Subcutaneous adipose tissue (tissue), 4 donors: Measurements from ENCODE around the gene KDM5B. TPM values are rescaled to one million over a fixed set of nuclear protein-coding genes. Genes with fewer than 3 reads are reported as not detected.

Experiments used
- total RNA-seq, 4 donors: library from RNA; depleted of rRNA; stranded (reverse); fragments of >200 nt; gene quantifications; one replicate each; pipeline ENCODE4 v1.1.0, GENCODE V29; 2016
- TF ChIP-seq, protein P1 (sequence below): fragments of 450-650 bp; IDR thresholded peaks from one replicate; pipeline ENCODE4 v1.5.1; 2016; ENCODE audit warnings: low read depth, mild to moderate bottlenecking, control low read depth, antibody characterized with exemption, moderate library complexity

KDM5B gene
- total RNA-seq, 4 donors from 2014 or later: 37.8 to 62.2 (median 48.2) TPM

GRCh38 chr1:202685641-202686040 is 122.6 kb downstream of the KDM5B start:
- TF ChIP-seq, protein P1, sequence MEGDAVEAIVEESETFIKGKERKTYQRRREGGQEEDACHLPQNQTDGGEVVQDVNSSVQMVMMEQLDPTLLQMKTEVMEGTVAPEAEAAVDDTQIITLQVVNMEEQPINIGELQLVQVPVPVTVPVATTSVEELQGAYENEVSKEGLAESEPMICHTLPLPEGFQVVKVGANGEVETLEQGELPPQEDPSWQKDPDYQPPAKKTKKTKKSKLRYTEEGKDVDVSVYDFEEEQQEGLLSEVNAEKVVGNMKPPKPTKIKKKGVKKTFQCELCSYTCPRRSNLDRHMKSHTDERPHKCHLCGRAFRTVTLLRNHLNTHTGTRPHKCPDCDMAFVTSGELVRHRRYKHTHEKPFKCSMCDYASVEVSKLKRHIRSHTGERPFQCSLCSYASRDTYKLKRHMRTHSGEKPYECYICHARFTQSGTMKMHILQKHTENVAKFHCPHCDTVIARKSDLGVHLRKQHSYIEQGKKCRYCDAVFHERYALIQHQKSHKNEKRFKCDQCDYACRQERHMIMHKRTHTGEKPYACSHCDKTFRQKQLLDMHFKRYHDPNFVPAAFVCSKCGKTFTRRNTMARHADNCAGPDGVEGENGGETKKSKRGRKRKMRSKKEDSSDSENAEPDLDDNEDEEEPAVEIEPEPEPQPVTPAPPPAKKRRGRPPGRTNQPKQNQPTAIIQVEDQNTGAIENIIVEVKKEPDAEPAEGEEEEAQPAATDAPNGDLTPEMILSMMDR: no peak

DNA sequence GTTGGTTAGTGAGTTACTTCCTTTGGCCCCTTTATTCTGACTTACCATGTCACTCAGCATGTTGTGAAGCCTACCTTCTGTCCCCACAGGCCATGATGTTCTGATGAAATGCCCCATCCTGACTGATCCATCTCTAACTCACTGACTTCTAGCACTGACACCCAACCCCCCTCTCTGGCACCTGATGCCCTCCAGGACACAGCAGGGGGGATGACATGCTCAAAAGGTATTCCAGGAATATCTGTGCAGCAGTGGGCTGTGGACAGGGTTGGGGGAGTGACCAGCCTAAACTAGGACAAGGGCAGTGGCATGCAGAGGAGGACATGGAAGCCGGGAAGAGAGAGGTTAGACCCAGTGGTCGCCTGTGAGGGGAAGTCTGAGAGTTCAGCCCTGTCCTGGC is 123.5 kb downstream of the KDM5B start:
- TF ChIP-seq, protein P1: no peak

GRCh38 chr1:202683029-202683428 is 125.2 kb downstream of the KDM5B start:
- TF ChIP-seq, protein P1: no peak

- TF ChIP-seq, protein P1: no peak
Measured at GRCh38 chr1:202682477-202682876, 125.7 kb downstream of the KDM5B start.

DNA sequence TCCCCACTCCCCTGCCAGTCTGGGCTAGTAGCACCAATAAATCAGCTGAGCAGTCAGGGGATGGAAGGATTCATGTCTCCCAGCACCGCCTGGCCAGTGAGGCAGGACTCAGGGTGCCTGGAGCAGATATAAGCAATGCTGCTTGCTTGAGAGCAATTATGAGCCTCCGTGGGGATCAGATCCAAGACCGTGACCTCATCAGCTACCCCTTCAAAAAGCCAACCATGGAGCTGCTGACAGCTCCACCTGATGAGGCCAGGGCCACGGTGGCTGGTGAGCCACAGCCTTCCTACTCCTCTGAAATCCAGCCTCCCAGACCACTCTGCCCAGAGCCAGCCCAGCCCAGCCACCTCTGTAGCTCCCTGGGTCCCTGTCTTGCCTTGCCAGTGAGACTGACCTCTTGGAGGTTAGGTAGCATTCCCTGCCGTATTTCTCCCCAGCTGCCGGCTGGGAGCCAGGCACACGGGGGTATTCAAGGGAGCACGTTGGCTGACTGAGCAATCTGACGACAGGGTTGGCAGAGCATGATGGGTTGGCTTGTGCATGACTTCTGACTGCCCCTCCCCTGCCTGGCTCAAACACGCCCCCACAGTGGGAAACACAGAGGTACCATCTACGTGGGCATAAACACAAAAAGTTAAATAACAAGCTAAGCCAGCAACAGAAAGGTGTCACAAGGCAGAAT is 126.3 kb downstream of the KDM5B start:
- TF ChIP-seq, protein P1: no peak

GRCh38 chr1:202680586-202681352 is 127.5 kb downstream of the KDM5B start:
- TF ChIP-seq, protein P1: no peak

DNA sequence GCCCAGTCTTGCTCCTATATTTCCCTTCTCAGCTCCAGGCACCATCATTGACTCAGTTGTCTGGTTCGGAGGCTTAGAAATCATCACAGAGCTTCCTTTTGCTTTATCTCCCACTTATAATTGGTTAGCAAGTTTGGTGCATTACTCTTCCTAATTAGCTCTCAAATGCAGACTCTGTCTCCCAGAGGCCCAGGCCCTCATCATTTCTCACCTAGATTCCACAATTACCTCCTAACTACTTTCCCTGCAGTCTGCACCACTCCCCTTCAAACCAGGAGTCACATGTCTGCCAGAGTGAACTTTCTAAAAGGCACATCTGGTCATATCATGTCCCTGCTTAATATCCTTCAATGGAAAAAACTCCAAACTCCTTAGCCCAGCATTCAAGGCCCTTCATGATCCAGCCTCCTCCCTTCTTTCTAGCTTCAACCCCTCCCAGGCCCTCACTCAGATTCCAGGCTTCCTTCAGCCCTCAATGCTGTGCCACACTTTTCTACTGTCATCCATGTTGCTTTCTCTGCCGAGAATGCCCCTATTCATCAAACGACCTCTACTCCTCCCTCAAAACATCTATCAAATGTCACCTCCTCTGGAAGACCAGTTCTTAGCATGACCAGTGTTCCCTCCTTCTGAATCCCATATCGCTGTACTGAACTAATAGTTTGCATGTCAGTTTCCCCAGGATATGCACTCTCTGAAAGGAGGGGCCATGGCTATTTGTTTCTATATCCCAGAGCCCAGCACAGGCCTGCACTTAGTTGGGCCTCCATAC is 128.6 kb downstream of the KDM5B start:
- TF ChIP-seq, protein P1: no peak
